ENCODE results near the gene FIBCD1. TPM values are rescaled to one million over a fixed set of nuclear protein-coding genes. Genes with fewer than 3 reads are reported as not detected.

Gene FIBCD1
- total RNA-seq, 1 experiment from 2014 or later = 7.1 TPM

- DNase-seq = no peak
- Histone ChIP-seq H3K27ac (ENCODE audit: insufficient read length, low read depth, low read length) (no peak overlapping the region), H3T11ph (ENCODE audit: low read length) (no peak overlapping the region), H3K9ac (ENCODE audit: extremely low read depth, insufficient read length, low read length) (no peak overlapping the region), H2BK5ac (ENCODE audit: insufficient read length, low read length) (no peak overlapping the region), H3K56ac (ENCODE audit: insufficient read length, low read depth, low read length) (no peak overlapping the region), H4K91ac (ENCODE audit: insufficient read length, low read depth, low read length) (no peak overlapping the region), H2BK120ac (ENCODE audit: low read depth, low read length, poor library complexity, severe bottlenecking) (no peak overlapping the region), H4K8ac (replicated peaks; ENCODE audit: insufficient read length, low read depth, low read length) (no peak overlapping the region), H2BK15ac (ENCODE audit: low read depth, low read length) (no peak overlapping the region), H4K20me1 (ENCODE audit: control insufficient read depth, insufficient read depth, insufficient read length) (no peaks in the 10 kb centered on the region), H2BK20ac (ENCODE audit: low read depth, low read length, poor library complexity, severe bottlenecking) (no peak overlapping the region), H3K23ac (ENCODE audit: insufficient read length, low read depth, low read length) (no peak overlapping the region), H3K4me2 (ENCODE audit: insufficient read depth, insufficient read length, low read length) (no peak overlapping the region), H2AFZ (ENCODE audit: low read length) (no peak overlapping the region), H3K4ac (ENCODE audit: low read depth, low read length) (no peak overlapping the region), H2AK5ac (ENCODE audit: insufficient read length, low read length) (no peak overlapping the region), H3K27me3 (ENCODE audit: insufficient read depth, low read length) (no peaks in the 10 kb centered on the region), H4K5ac (ENCODE audit: insufficient read length, low read depth, low read length) (no peak overlapping the region), H2BK12ac (ENCODE audit: insufficient read length, low read depth, low read length) (no peak overlapping the region), H3K18ac (ENCODE audit: insufficient read length, low read depth, low read length) (no peak overlapping the region), H3K23me2 (ENCODE audit: insufficient read length, low read depth, low read length, poor library complexity, severe bottlenecking) (no peaks in the 10 kb centered on the region), H3K79me2 (ENCODE audit: insufficient read depth, low read length) (no peaks in the 10 kb centered on the region), H3K9me3 (ENCODE audit: control insufficient read depth, low read depth, low read length) (no peaks in the 10 kb centered on the region), H3K79me1 (ENCODE audit: insufficient read depth, low read depth, low read length, poor library complexity, severe bottlenecking) (no peaks in the 10 kb centered on the region), H3K14ac (ENCODE audit: insufficient read depth, low read length) (no peak overlapping the region), H3K4me1 (ENCODE audit: insufficient read depth, low read length) (no peaks in the 10 kb centered on the region)
- TF ChIP-seq CTCF (conservative IDR thresholded peaks at IDR 0.05) = no peak
- Mint-ChIP-seq H3K27me3 (ENCODE audit: low read depth) (no peaks in the 10 kb centered on the region; the same call in 1 of the 2 replicates), H3K4me1 (peaks cover 0 to 23% of the 10 kb centered on the region in 2 experiments; a peak in 2 of 4 replicates), H3K27ac (peak overlapping the region in 1 of 3 experiments; percentile 60; a peak in 1 of 7 replicates), H3K4me3 (no peak overlapping the region), H3K36me3 (ENCODE audit: insufficient read depth in 1 of 3, low read depth in 3 of 3) (no peaks in the 10 kb centered on the region), H3K9me3 (no peaks in the 10 kb centered on the region)
- no CpG with 5 or more reads among the region's 14 CpGs for WGBS (ENCODE audit: extremely low coverage, insufficient read length, low lambda C conversion rate)
Measured at GRCh38 chr9:130981756-130982137, 42.7 kb upstream of the FIBCD1 start.

All from H9 (cell line).